GM23338 (cell line): ENCODE data around the gene KRTAP4-2.

Experiments
- CREB1 ChIP-seq: fragments of 250-450 bp; sonication (Bioruptor Pico); IDR thresholded peaks from 2 replicates; pipeline ENCODE4 v1.5.0; 2020; ENCODE audit warnings: low read depth, mild to moderate bottlenecking, moderate library complexity
- EZH2 ChIP-seq: fragments of 200-600 bp; sonication (generic); IDR thresholded peaks from one replicate; pipeline ENCODE4 v1.8.0; 2017; ENCODE audit warnings: antibody characterized with exemption, mild to moderate bottlenecking, low read depth; ENCODE audit not compliant: unreplicated experiment
- JUNB ChIP-seq: IDR thresholded peaks from one replicate; pipeline ENCODE4 v1.6.1; 2016; ENCODE audit warnings: antibody characterized with exemption; ENCODE audit not compliant: unreplicated experiment
- NANOG ChIP-seq: IDR thresholded peaks from 2 replicates; pipeline ENCODE4 v1.6.1; 2016; ENCODE audit warnings: antibody characterized with exemption, borderline replicate concordance
- POLR2AphosphoS5 ChIP-seq: IDR thresholded peaks from 2 replicates; pipeline ENCODE4 v1.6.1; 2016; ENCODE audit warnings: antibody characterized with exemption, low read depth
- ZNF331 ChIP-seq: fragments of 250-450 bp; sonication (Bioruptor Pico); IDR thresholded peaks from 2 replicates; pipeline ENCODE4 v1.5.0; 2020; ENCODE audit warnings: low read depth, mild to moderate bottlenecking, moderate library complexity
- TF ChIP-seq, protein P1 (sequence below), 2 experiments: fragments of 200-600 bp in 1 of 2; sonication (generic) in 1 of 2; conservative IDR thresholded peaks; 2 replicates each; pipeline versions ENCODE4 v1.5.1 to v1.6.1; 2016 to 2017; ENCODE audit warnings: antibody characterized with exemption in 2 of 2, low read depth in 2 of 2, mild to moderate bottlenecking in 2 of 2, moderate library complexity in 1 of 2
- TF ChIP-seq, protein P2 (sequence below): IDR thresholded peaks from 2 replicates; pipeline ENCODE4 v1.6.1; 2016; ENCODE audit warnings: antibody characterized with exemption
- TF ChIP-seq, protein P3 (sequence below): IDR thresholded peaks from one replicate; pipeline ENCODE4 v1.6.1; 2018; ENCODE audit warnings: antibody characterized with exemption; ENCODE audit not compliant: unreplicated experiment

DNA sequence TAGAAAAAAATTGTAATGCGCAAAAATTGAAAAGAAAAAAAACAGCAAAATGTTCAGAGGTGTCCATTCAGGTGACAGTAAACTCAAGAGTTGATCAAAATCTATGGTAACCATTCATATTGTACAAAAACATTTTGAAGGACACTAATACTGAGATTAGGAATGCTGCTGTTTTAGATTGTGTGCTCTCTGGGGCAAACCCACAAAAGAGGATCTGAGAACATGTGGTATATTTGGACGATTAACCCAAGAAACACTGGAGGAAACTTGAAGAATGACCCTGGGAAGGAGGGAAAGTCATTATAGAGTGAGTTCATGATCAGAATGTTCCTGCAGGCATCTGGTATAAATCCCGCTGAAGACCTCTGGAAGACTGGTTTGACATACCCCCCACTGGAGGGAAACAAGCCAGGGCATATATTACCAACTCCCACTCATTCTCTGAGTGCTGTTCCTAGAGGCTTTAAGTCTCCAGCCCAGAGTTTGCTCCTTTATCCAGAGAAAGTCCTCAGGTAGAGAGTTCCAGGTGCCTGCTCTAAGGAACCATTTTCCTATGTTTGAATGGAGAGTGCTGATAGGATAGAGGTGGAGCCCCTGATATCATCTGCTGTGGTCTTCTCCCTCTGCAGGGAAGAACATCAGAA is 1.2 kb downstream of the KRTAP4-2 start:
- no peak for TF ChIP-seq POLR2AphosphoS5
- TF ChIP-seq, protein P1, sequence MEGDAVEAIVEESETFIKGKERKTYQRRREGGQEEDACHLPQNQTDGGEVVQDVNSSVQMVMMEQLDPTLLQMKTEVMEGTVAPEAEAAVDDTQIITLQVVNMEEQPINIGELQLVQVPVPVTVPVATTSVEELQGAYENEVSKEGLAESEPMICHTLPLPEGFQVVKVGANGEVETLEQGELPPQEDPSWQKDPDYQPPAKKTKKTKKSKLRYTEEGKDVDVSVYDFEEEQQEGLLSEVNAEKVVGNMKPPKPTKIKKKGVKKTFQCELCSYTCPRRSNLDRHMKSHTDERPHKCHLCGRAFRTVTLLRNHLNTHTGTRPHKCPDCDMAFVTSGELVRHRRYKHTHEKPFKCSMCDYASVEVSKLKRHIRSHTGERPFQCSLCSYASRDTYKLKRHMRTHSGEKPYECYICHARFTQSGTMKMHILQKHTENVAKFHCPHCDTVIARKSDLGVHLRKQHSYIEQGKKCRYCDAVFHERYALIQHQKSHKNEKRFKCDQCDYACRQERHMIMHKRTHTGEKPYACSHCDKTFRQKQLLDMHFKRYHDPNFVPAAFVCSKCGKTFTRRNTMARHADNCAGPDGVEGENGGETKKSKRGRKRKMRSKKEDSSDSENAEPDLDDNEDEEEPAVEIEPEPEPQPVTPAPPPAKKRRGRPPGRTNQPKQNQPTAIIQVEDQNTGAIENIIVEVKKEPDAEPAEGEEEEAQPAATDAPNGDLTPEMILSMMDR (conservative IDR thresholded peaks at IDR 0.05; ENCODE audit: low read depth in 2 of 2), result no peak
- no peak for TF ChIP-seq EZH2
- no peak for TF ChIP-seq CREB1 (CRISPR knock-in tag)
- TF ChIP-seq, protein P2, sequence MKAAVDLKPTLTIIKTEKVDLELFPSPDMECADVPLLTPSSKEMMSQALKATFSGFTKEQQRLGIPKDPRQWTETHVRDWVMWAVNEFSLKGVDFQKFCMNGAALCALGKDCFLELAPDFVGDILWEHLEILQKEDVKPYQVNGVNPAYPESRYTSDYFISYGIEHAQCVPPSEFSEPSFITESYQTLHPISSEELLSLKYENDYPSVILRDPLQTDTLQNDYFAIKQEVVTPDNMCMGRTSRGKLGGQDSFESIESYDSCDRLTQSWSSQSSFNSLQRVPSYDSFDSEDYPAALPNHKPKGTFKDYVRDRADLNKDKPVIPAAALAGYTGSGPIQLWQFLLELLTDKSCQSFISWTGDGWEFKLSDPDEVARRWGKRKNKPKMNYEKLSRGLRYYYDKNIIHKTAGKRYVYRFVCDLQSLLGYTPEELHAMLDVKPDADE, result no peak
- TF ChIP-seq, protein P3, sequence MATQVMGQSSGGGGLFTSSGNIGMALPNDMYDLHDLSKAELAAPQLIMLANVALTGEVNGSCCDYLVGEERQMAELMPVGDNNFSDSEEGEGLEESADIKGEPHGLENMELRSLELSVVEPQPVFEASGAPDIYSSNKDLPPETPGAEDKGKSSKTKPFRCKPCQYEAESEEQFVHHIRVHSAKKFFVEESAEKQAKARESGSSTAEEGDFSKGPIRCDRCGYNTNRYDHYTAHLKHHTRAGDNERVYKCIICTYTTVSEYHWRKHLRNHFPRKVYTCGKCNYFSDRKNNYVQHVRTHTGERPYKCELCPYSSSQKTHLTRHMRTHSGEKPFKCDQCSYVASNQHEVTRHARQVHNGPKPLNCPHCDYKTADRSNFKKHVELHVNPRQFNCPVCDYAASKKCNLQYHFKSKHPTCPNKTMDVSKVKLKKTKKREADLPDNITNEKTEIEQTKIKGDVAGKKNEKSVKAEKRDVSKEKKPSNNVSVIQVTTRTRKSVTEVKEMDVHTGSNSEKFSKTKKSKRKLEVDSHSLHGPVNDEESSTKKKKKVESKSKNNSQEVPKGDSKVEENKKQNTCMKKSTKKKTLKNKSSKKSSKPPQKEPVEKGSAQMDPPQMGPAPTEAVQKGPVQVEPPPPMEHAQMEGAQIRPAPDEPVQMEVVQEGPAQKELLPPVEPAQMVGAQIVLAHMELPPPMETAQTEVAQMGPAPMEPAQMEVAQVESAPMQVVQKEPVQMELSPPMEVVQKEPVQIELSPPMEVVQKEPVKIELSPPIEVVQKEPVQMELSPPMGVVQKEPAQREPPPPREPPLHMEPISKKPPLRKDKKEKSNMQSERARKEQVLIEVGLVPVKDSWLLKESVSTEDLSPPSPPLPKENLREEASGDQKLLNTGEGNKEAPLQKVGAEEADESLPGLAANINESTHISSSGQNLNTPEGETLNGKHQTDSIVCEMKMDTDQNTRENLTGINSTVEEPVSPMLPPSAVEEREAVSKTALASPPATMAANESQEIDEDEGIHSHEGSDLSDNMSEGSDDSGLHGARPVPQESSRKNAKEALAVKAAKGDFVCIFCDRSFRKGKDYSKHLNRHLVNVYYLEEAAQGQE, result no peak
- no peak for TF ChIP-seq NANOG
- no peak for TF ChIP-seq JUNB
- no peak for TF ChIP-seq ZNF331 (CRISPR knock-in tag)
